Activated CD8-positive, alpha-beta memory T cell treated with anti-CD3 and anti-CD28 coated beads, Interleukin-2, amount 50 U/mL, for 1 hour (primary cell): Measurements from ENCODE around the gene TRIP11.

Source experiments
- DNase-seq: peaks from one replicate; pipeline ENCODE4 v3.0.0-alpha.2; 2020; ENCODE audit errors: extremely low read depth

TRIP11 gene

DNA sequence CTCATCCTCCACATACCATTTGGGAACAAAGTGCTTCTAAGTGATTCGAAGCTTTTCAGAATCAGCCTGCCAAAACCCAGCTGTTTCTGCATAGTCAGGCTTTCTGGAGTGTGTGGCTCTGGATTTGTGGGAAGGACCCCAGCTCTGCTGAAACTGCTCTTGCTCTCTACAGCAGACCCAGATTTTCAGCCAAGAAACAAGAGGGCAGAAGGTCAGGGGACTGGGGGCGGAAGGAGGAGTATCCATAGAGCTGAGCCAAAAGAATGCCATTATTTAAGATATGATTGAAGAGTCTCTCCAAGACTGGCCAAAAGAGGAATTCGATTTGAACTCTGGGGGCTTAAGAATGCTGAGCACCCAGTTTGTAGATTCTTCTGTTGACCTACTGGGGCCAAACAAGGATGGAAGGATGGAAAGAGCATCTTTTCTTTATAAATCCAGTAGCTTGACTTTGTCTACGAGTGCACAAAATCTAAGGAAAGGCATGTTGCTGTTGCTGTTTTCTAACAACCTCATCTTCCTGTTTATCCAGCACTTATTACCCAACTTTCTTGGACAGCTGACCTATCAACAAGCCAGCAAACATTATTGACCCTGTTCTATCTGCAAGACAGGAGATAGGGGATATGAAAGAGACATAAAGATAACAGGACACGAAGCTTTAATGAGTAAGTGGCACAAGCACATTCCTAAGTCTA lies 121.5 kb downstream of the TRIP11 start:
- DNase-seq = no peak
